GM20000 (cell line): ENCODE measurements around the gene ADRA2A.

Experiments
- DNase-seq: peaks from one replicate; pipeline ENCODE4 v3.0.0; 2012; ENCODE audit warnings: low spot score
- CTCF ChIP-seq: IDR thresholded peaks from 2 replicates; pipeline ENCODE4 v1.5.1; 2012; ENCODE audit warnings: mild to moderate bottlenecking, control low read depth; ENCODE audit errors: extremely low read depth, missing control alignments

The ADRA2A gene

GRCh38 chr10:111076682-111077478, at the start of gene ADRA2A:
Gene ADRA2A (plus strand): TSS chr10:111077029. CDS start chr10:111077997, 968 bp downstream.
- TF ChIP-seq CTCF, result no peak
- peak; percentile 62 for DNase-seq

GRCh38 chr10:111030042-111030750, 46.6 kb upstream of the ADRA2A start:
- no peak for TF ChIP-seq CTCF

GRCh38 chr10:111034598-111035310, 42.1 kb upstream of the ADRA2A start:
- TF ChIP-seq CTCF, result no peak

More at GRCh38 chr10:111030042-111030750, 46.6 kb upstream of the ADRA2A start:
- no peak for DNase-seq

GRCh38 chr10:111035542-111035941, 41.3 kb upstream of the ADRA2A start:
- no peak for DNase-seq
- TF ChIP-seq CTCF, result no peak

More at GRCh38 chr10:111034598-111035310, 42.1 kb upstream of the ADRA2A start:
- no peak for DNase-seq

- DNase-seq, result no peak
- no peak for TF ChIP-seq CTCF
Measured at GRCh38 chr10:111037858-111038257, 39.0 kb upstream of the ADRA2A start.

- TF ChIP-seq CTCF, result no peak
- no peak for DNase-seq
Measured at GRCh38 chr10:111039522-111039921, 37.3 kb upstream of the ADRA2A start.

- no peak for TF ChIP-seq CTCF
- no peak for DNase-seq
Measured at GRCh38 chr10:111057006-111057405, 19.8 kb upstream of the ADRA2A start.
